HuH-7.5 (cell line): ENCODE data around the gene COL5A2.

ENCODE experiments used
- DNase-seq: peaks from one replicate; pipeline ENCODE4 v3.0.0; 2011; ENCODE audit warnings: low spot score

Gene COL5A2

DNA sequence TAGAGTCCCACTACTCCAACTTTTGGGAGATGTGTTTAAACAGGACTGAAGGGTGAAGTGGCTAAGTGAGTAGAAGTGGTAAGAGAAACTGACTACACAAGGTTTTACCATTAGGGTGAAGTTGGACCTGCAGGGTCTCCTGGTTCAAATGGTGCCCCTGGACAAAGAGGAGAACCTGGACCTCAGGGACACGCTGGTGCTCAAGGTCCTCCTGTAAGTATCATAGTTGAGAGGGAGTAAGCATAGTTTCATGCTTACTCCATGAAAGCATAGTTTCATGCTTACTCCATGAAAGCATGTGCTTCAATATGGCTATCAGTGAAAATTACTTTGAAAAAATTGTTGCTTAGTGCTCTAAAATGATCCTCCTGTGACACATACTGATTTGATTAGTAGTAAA lies 186.3 kb downstream of the COL5A2 start:
- DNase-seq = no peak

DNA sequence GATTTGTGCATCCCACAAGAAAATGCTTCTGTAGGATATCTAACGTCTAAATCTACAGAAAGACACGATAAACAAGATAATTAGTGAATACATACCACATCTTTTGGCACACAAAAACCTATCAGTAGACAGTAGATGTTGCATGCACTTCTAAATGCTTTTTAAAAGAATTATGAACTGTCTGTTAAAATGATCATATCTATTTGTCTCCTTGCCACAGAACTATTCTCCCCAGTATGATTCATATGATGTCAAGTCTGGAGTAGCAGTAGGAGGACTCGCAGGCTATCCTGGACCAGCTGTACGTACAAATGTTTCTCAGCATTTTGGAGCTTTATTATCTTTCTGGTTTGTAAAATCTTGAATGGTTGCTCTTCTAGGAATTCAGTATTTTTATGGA lies 192.7 kb downstream of the COL5A2 start:
- no peak for DNase-seq

DNA sequence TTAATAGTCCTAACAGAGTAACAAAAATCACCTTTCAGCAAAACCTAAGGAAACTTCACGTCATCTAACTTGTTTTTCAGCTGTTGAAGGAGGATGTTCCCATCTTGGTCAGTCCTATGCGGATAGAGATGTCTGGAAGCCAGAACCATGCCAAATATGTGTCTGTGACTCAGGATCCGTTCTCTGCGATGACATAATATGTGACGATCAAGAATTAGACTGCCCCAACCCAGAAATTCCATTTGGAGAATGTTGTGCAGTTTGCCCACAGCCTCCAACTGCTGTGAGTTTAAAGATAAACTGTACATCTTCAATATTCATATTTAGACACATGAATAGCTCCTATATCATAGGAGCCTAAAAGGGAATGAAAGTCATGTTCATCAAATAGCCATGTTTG lies 194.9 kb downstream of the COL5A2 start:
- no peak for DNase-seq

DNA sequence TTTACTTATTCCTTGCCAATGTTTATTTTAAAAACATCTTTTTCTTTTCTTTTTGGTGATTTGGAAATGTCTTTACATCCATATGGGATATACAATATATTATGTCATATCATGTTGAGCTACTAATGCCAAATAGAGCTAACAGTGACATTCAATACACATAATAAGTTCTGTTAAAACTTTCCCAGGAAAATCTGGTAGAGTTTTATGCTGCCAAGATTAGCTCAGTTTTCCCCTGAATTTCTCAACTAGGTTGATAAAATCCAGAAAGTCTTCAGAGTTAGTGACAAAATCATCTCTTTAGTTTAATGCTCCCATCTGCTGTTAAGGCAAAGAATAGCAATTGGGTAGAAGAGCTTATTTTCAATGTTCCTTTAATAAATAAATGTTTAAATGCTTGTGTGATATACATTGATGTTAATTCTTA lies 195.5 kb downstream of the COL5A2 start:
- no peak for DNase-seq

DNA sequence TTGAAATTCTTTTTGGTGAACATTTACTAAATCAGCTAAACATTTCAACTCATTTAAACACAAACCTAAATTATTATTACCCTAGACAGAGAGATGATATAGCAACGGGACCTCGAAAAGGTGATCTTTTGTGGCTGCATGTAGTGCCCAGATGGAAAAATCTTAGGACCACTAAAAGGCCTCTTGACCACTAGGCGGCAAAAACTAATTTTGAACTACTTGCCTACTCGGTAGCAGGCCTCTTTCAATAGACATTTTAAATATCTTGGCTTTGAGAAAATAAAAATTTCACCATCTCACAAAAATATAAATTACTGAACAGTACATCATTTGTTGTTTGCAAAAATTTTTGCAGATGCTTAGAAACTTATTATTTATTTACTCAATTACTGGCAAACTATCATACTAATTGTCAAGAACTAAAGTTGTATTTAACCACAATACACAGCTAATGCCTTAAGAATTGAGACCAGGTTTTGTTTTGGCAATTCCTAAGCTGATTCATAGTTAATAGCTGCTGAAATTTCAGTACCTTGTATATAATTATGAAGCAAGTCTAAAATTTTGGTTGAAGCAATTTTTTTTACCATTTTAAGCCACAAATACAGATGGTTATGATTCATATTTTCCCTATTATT lies 196.0 kb downstream of the COL5A2 start:
- no peak for DNase-seq
